Measurements from ENCODE around the gene BRD7. TPM values are rescaled to one million over a fixed set of nuclear protein-coding genes. Genes with fewer than 3 reads are reported as not detected.

Gene BRD7
- total RNA-seq, 1 experiment from 2014 or later: 122 TPM

- Mint-ChIP-seq H3K27ac (0 out of 2 replicates have a peak overlapping the region, but pooled peaks have one; percentile 33), H3K36me3 (no peaks in the 10 kb centered on the region), H3K9me3 (no peaks in the 10 kb centered on the region), H3K4me1 (peaks cover 5% of the 10 kb centered on the region; the same call in 1 of the 2 replicates), H3K27me3 (ENCODE audit: low read depth) (no peaks in the 10 kb centered on the region), H3K4me3 (no peak overlapping the region)
- ATAC-seq (no peak), DNase-seq (ENCODE audit: low spot score) (no peak)
- ChIA-PET CTCF (interaction anchor here (0.8 kb wide), 1 partner anchor 508 kb away, joined by 4 read pairs; no protein-coding TSS in a partner anchor), POLR2A (no interaction called here)
- TF ChIP-seq GTF2I (CRISPR knock-in tag; conservative IDR thresholded peaks at IDR 0.05) (no peak), TEAD4 (CRISPR knock-in tag; IDR thresholded peaks at IDR 0.05) (no peak), ZNF317 (CRISPR knock-in tag; IDR thresholded peaks at IDR 0.05; ENCODE audit: borderline replicate concordance, low read depth) (no peak), PRRX2 (CRISPR knock-in tag; IDR thresholded peaks at IDR 0.05) (no peak), ZBTB21 (CRISPR knock-in tag; IDR thresholded peaks at IDR 0.05; ENCODE audit: borderline replicate concordance) (no peak), CDX4 (CRISPR knock-in tag; IDR thresholded peaks at IDR 0.05; ENCODE audit: borderline replicate concordance) (no peak), KAT7 (CRISPR knock-in tag; IDR thresholded peaks at IDR 0.05; ENCODE audit: borderline replicate concordance) (no peak), SP1 (CRISPR knock-in tag; conservative IDR thresholded peaks at IDR 0.05) (no peak), ATF3 (CRISPR knock-in tag; conservative IDR thresholded peaks at IDR 0.05) (no peak), FOXP4 (CRISPR knock-in tag; IDR thresholded peaks at IDR 0.05) (no peak), ZSCAN18 (CRISPR knock-in tag; IDR thresholded peaks at IDR 0.05) (no peak), AFF4 (CRISPR knock-in tag; IDR thresholded peaks at IDR 0.05; ENCODE audit: borderline replicate concordance) (no peak), USF2 (CRISPR knock-in tag; IDR thresholded peaks at IDR 0.05) (no peak), ZNF263 (CRISPR knock-in tag; IDR thresholded peaks at IDR 0.05; ENCODE audit: low read depth) (no peak), FOXJ3 (CRISPR knock-in tag; IDR thresholded peaks at IDR 0.05; ENCODE audit: borderline replicate concordance) (no peak), HMGA2 (CRISPR knock-in tag; IDR thresholded peaks at IDR 0.05) (no peak), TCF7 (CRISPR knock-in tag; IDR thresholded peaks at IDR 0.05; ENCODE audit: low read depth) (no peak)
Observed at GRCh38 chr16:50298591-50299507, 69.9 kb downstream of the BRD7 start.
